GM19395 (cell line): ENCODE data around the gene DCC.
"Not testable (repeated sequence)": the region's sequence is repeated elsewhere in the genome, so short reads cannot be mapped to it uniquely, and the experiment has no call there.

Source experiments
- ATAC-seq: cut with Tn5 transposase; IDR thresholded peaks from one replicate; pipeline ENCODE4 v1.9.1; 2021; ENCODE audit warnings: mild to moderate bottlenecking, moderate library complexity; ENCODE audit not compliant: unreplicated experiment

Gene DCC

DNA sequence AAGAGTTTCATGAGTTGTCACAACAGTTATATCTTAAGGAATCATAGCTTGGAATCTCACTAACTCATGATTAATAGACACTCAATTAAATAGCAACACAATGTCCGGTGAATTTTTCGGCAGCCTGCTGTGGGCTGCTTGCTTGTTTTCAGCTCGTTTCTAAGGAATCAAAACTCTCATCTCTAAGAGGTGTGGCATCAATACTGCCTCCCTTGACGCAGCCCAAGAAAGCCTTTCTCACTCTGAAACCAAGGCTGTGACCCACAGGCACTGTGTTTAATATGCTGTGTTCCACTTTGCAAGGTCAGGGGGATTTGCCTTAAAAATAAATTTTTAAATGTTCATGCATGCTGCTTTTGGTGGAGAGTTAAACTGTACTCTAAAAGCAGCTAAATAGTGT is 5.4 kb downstream of the DCC start:
- no peak for ATAC-seq

DNA sequence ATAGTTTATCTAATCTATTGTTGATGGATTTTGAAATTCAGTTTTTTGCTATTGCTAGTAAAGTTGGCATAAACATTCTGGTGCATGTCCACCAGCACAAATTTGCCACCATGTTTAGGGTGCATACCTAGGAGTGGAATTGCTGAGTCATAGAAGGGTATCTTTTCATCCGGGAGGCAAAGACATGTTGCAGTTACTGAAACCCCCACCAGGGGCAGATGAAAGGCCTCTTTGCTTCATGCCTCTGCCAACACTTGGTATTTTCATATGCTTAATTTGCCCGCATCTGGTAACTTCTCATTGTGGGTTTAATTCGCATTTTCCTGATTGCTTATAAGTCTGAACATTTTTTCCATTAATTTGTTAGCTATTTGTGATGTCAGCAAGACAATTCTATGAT is 8.2 kb downstream of the DCC start:
- ATAC-seq: no peak

DNA sequence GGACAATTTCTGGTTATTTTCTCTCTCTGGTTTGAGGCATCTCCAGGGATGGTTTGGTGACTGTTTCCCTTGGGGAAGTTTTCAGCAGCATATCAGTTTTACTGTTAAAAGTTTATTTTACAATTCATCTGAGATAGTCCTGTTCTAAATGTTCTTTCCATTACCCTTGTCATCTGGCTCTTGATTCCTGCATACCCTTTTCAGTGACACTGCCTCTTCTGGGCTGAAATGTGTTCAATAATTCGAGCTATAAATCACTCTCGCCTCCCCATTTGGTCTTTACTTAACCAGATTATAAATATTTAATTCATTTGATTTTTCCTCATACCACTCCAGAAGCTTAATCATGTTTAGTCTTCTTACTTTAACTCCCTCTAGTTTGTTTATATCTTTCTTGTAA is 9.5 kb downstream of the DCC start:
- ATAC-seq: no peak

GRCh38 chr18:52352920-52353319 is 12.9 kb downstream of the DCC start:
- ATAC-seq: no peak

- no peak for ATAC-seq
Observed at GRCh38 chr18:52353589-52353988, 13.6 kb downstream of the DCC start.

DNA sequence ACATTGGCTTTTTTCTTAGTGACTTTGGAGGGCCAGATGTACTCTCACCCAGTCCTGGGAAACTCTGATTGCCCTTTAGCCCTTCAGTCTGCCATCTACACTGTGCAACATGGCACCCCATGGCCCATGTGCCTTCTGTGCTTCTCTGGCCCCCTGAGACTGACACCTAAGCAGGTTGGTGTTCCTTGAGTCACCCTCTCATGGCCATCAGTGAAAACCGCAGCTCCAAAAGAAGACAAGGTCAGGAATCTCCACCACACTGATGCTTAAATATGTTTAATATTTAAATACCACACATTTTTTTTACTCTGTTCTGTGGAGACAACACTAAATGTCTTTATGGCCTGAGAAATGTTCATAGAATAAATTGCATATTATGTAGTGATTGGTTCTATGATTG is 23.9 kb downstream of the DCC start:
- ATAC-seq: no peak

DNA sequence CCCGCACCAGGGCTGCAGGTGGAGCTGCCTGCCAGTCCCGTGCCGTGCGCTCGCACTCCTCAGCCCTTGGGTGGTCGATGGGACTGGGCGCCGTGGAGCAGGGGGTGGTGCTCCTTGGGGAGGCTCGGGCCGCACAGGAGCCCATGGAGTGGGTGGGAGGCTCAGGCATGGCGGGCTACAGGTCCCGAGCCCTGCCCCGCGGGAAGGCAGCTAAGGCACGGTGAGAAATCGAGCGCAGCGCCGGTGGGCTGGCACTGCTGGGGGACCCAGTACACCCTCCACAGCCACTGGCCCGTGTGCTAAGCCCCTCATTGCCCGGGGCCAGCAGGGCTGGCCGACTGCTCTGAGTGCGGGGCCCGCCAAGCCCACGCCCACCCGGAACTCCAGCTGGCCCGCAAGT is 26.9 kb downstream of the DCC start:
- not testable (repeated sequence) for ATAC-seq

GRCh38 chr18:52367953-52368742 is 28.2 kb downstream of the DCC start:
- no peak for ATAC-seq

- ATAC-seq: no peak
Observed at GRCh38 chr18:52370841-52371240, 30.8 kb downstream of the DCC start.

- no peak for ATAC-seq
Observed at GRCh38 chr18:52376104-52376503, 36.1 kb downstream of the DCC start.

GRCh38 chr18:52377094-52377493 is 37.1 kb downstream of the DCC start:
- no peak for ATAC-seq

GRCh38 chr18:52386306-52386705 is 46.3 kb downstream of the DCC start:
- no peak for ATAC-seq

- ATAC-seq: no peak
Observed at GRCh38 chr18:52387175-52387574, 47.2 kb downstream of the DCC start.

DNA sequence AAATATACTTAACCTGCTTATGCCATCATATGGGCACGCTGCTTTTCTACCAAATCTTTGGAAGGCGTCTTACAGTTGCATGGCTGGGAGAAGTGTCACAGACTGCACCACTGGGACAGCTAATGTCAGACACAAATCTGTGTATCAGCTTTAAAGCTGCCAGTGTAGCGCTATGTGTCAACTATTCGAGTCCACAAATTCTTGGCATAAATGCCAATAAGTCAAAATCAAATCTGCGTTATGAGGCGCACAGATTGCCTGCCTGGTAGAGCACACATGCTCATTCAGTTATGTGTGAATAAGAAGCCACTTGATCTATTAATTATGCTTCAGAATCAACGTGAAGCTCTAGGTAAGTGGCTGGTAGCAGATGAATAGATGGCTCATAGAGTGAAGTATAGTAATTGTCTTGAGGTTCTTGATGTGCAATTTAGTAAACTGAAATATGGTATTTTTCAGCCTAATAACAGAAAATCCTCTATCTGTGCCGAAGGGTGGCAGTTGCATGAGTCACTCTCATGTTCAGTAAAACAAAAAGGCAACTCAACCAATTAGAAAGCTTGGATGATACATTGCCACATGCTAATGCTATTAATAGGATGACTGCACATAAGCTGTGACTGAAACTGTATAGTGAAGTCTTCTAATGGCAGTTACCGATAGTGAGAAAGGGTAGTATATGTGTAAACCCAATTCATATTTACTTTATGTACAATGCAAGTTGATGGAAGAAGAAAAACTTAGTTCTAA is 52.0 kb downstream of the DCC start:
- ATAC-seq: peak; percentile 36

GRCh38 chr18:52394602-52395001 is 54.6 kb downstream of the DCC start:
- ATAC-seq: peak; percentile 53

GRCh38 chr18:52395146-52395852 is 55.3 kb downstream of the DCC start:
- ATAC-seq: peak; percentile 83

- ATAC-seq: no peak
Observed at GRCh38 chr18:52401236-52401635, 61.2 kb downstream of the DCC start.

DNA sequence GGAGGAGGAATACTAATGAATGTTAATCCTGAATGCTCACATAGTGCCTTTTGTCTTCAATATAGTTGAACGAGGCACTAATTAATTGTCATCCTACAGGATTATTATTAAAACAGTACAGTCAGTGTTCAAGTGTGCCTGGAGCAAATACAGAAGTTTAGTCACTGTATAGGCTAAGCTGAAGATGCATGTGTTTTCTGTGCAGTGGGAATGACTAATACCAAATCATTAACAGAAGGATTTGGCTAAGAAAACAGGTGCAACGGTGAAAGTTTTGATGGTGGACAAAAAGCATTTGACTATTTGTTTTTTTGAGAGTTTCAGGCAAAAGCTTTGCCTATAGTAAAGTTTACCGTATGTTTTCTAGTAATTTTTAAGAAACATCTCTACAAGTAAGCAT is 62.8 kb downstream of the DCC start:
- ATAC-seq: peak; percentile 62

DNA sequence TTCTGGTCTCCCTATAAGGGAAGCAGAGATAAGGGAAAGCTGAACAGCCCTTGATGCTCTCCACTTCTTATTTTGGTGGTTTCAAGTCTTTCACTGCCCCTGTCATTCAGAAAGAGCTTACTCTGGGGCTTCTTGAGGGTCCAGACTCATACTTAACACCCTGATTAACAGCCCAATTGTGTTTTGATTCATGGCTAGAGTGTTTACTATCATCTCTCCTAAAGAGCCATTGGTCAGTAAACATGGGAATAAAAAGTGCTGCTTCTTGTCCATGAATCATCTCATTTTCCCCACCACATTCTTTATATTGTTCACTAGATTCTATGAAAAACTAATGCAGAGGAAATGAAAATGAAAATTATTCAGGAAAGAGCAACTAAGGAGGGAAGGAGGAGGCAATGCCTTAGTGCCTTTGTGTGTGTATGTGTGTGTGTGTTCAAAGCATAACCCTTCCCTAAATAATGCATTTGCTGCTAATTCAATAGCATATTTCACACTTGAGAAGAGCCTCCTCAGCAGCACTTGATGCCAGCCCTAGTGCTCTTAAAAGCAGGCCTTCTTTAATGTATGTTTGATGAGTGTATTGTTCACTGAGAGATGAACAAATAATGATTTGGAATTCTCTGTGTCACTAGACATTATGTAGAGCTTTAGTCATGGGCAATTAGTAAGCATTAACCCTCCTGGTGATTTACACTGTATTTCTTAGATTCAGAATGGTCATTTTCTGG is 63.5 kb downstream of the DCC start:
- ATAC-seq: peak; percentile 61

DNA sequence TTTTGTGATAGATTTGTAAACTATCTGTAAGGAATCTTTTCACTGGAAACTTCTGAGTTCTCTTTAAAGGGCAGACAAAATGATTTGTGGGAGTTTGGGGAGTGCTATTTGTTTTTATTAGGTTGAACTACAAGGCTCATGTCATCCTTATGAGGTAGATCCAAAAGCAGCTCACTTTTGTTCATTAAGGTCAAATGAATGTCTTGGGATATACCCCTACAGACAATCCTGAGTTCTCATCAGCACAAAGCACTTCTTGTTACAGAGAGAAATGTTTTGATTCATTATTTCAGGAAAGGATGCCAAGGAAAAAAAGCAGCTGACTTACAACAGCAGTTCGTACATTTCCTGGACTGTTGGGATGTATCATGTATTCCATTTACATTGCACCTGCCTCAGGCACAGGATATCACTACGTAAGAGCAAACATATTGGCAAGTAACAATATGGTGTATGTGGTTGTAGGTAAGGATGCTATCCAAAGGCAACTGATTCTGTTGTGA is 68.9 kb downstream of the DCC start:
- ATAC-seq: no peak

DNA sequence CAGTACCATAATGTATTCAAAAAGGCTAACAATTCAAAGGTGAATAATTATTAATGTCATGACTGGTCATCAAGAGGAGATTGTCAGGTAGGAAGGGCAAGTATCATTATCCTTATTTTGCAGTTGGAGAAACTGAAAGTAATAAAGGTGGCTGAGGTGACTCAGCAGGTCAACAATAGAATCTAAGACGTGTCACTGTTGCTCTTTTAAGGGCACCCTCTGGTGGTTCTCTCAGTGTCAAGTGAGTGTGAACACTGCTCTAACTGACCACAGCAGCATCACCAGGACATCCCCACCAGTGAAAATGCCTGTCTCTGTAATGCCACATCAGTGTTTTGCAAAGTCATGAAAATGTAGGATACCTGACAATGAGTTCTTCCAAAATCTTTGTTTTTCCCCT is 69.7 kb downstream of the DCC start:
- peak; percentile 100 for ATAC-seq
